Activated CD4-positive, alpha-beta T cell treated with anti-CD3 and anti-CD28 coated beads, Interleukin-2, amount 10 ng/mL, durations not matched to agents 24 days and 14 days (primary cell): ENCODE results near the gene BMPER. TPM values are rescaled to one million over a fixed set of nuclear protein-coding genes. Genes with fewer than 3 reads are reported as not detected.

Source experiments
- DNase-seq: peaks from one replicate; pipeline ENCODE4 v3.0.0; 2022
- H3K27ac Mint-ChIP-seq: one replicate; pipeline ENCODE4 v1.8.0; 2022; ENCODE audit warnings: mild to moderate bottlenecking, mixed read lengths
- H3K27me3 Mint-ChIP-seq: one replicate; pipeline ENCODE4 v1.8.0; 2022; ENCODE audit warnings: mixed read lengths
- H3K36me3 Mint-ChIP-seq: one replicate; pipeline ENCODE4 v1.8.0; 2022; ENCODE audit warnings: low read depth, mild to moderate bottlenecking, mixed read lengths
- H3K4me1 Mint-ChIP-seq: one replicate; pipeline ENCODE4 v1.8.0; 2021; ENCODE audit warnings: mixed read lengths
- H3K4me3 Mint-ChIP-seq: one replicate; pipeline ENCODE4 v1.8.0; 2022; ENCODE audit warnings: mild to moderate bottlenecking, moderate library complexity, mixed read lengths
- H3K9me3 Mint-ChIP-seq: one replicate; pipeline ENCODE4 v1.8.0; 2021; ENCODE audit warnings: mixed read lengths
- intact Hi-C: fragments of 100-400 bp; cut with micrococcal nuclease; formaldehyde crosslinking; loops from one replicate; pipeline ENCODE4 v1.15.1; 2023
- total RNA-seq: library from RNA; stranded (reverse); gene quantifications from 2 replicates; pipeline ENCODE4 v1.2.3, GENCODE V29; 2022

Gene BMPER
- total RNA-seq, 1 donor from 2014 or later = not detected

DNA sequence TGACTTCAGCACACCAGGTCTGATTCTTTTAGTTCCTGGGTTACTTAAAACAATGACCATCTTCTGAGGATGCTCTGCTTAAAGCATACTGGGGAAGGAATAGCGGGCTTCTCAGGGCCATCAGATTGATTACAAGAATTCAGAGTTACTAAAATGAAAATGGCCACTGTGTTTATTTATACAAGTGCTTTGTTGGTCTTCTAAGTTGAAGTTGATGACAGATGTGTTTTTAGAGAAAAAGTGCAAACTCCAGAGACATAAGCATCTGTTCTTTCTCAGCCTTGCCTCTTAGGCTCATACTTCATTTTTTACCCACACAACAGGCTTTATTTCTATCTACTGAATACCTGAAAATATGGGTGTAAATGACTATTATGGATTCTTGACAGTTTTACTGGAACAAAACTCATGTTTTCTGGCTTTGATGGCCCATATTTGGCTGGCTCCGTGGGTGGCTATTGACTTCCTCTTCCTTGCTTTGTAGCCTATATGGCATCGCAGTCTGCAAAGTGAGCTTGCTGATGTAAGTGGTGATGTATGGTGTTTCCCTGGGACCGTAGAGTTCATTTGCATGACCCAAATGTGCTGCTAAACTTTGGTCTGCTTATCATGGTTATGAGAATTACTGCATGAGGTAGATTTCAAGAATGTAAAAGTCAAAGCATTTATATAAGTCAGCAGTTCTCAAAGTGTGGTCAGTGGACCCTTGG is 121.3 kb downstream of the BMPER start:
- H3K9me3 Mint-ChIP-seq = peaks cover 4% of the 10 kb centered on the region
- no peaks in the 10 kb centered on the region for H3K4me1 Mint-ChIP-seq
- H3K36me3 Mint-ChIP-seq = no peaks in the 10 kb centered on the region
- no peaks in the 10 kb centered on the region for H3K27me3 Mint-ChIP-seq
- no peak overlapping the region for H3K27ac Mint-ChIP-seq
- no peak overlapping the region for H3K4me3 Mint-ChIP-seq
- no peak for DNase-seq
- intact Hi-C loops = no loop called here

- Mint-ChIP-seq H3K27me3 (no peaks in the 10 kb centered on the region), H3K4me1 (no peaks in the 10 kb centered on the region), H3K27ac (no peak overlapping the region), H3K9me3 (no peaks in the 10 kb centered on the region), H3K36me3 (no peaks in the 10 kb centered on the region), H3K4me3 (no peak overlapping the region)
- no peak for DNase-seq
- intact Hi-C loops = no loop called here
Observed at GRCh38 chr7:34031156-34031555, 125.8 kb downstream of the BMPER start.

DNA sequence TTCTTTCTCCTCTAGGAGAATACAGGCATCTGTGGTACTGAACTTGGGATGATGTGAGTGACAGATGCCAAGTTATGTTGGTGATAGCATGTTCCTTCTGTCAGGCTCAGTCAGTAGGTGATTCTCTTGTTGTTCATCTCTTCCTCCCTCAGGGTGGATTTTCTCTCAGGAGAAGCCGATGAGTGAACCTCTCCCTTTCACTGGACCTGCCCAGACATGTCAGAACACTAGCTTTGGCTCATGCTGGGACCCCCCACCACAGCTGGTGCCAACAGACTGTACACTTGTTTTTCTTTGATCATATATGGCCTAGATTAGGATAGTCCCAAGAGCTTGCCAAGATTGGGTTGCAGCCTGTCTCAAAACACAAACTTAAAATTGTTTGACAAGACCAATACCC is 129.4 kb downstream of the BMPER start:
- intact Hi-C loops = no loop called here
- Mint-ChIP-seq H3K4me1 (no peaks in the 10 kb centered on the region), H3K36me3 (no peaks in the 10 kb centered on the region), H3K27ac (no peak overlapping the region), H3K4me3 (no peak overlapping the region), H3K27me3 (no peaks in the 10 kb centered on the region), H3K9me3 (no peaks in the 10 kb centered on the region)
- DNase-seq = no peak

GRCh38 chr7:34036051-34036920 is 130.9 kb downstream of the BMPER start:
- Mint-ChIP-seq H3K9me3 (no peaks in the 10 kb centered on the region), H3K4me1 (no peaks in the 10 kb centered on the region), H3K36me3 (no peaks in the 10 kb centered on the region), H3K27ac (no peak overlapping the region), H3K27me3 (no peaks in the 10 kb centered on the region), H3K4me3 (no peak overlapping the region)
- no peak for DNase-seq
- intact Hi-C loops = no loop called here

GRCh38 chr7:34036972-34037792 is 131.8 kb downstream of the BMPER start:
- Mint-ChIP-seq H3K9me3 (no peaks in the 10 kb centered on the region), H3K4me3 (no peak overlapping the region), H3K27ac (no peak overlapping the region), H3K4me1 (no peaks in the 10 kb centered on the region), H3K36me3 (no peaks in the 10 kb centered on the region), H3K27me3 (no peaks in the 10 kb centered on the region)
- intact Hi-C loops = no loop called here
- DNase-seq = no peak

GRCh38 chr7:34038816-34039470 is 133.6 kb downstream of the BMPER start:
- Mint-ChIP-seq H3K4me1 (no peaks in the 10 kb centered on the region), H3K4me3 (no peak overlapping the region), H3K9me3 (no peaks in the 10 kb centered on the region), H3K27me3 (no peaks in the 10 kb centered on the region), H3K27ac (no peak overlapping the region), H3K36me3 (no peaks in the 10 kb centered on the region)
- intact Hi-C loops = no loop called here
- DNase-seq = no peak

DNA sequence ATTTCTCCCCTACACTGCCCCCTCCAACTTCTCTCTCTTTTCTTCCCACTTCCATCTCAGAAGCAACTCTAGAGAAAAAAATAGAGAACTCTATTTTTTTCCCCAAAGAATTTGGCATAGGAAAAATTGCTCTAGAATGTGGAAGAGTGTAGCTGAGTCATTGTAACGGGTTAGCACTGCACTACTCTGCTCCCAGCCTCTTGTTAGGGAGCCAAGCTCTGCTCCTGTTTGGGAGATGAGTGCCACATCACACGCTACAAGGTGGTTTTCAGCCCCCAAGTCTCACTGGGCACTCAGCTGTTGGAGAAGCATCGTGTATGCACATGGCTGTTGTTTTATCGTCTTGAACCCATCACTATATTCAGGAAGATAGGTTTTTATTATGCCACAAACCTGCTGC is 136.4 kb downstream of the BMPER start:
- H3K27me3 Mint-ChIP-seq = no peaks in the 10 kb centered on the region
- H3K4me1 Mint-ChIP-seq = no peaks in the 10 kb centered on the region
- no peak for DNase-seq
- intact Hi-C loops = no loop called here
- no peaks in the 10 kb centered on the region for H3K36me3 Mint-ChIP-seq
- no peak overlapping the region for H3K27ac Mint-ChIP-seq
- no peak overlapping the region for H3K4me3 Mint-ChIP-seq
- H3K9me3 Mint-ChIP-seq = no peaks in the 10 kb centered on the region

DNA sequence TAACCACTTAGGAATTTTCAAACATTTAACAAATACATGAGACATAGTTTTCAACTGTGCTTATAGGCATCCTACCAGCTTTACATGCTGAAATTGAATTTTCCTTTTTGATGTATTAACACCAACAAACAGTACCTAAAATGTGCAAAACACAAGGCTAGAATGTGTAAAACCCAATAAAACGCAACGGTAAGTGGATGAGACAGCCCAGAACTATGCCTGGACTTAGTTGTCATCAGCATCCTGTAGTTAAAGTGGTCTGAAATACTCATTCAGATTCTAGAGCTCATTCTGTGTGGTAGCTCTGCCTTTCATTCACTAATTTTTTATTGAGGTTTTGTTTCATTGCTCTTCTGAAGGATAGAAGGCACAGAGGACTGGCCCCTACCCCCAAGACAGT is 137.1 kb downstream of the BMPER start:
- no peak for DNase-seq
- Mint-ChIP-seq H3K4me1 (no peaks in the 10 kb centered on the region), H3K9me3 (no peaks in the 10 kb centered on the region), H3K36me3 (no peaks in the 10 kb centered on the region), H3K27ac (no peak overlapping the region), H3K4me3 (no peak overlapping the region), H3K27me3 (no peaks in the 10 kb centered on the region)
- intact Hi-C loops = no loop called here

GRCh38 chr7:34043461-34044305 is 138.3 kb downstream of the BMPER start:
- Mint-ChIP-seq H3K4me3 (no peak overlapping the region), H3K27ac (no peak overlapping the region), H3K27me3 (no peaks in the 10 kb centered on the region), H3K9me3 (no peaks in the 10 kb centered on the region), H3K4me1 (no peaks in the 10 kb centered on the region), H3K36me3 (no peaks in the 10 kb centered on the region)
- no peak for DNase-seq
- intact Hi-C loops = no loop called here

- Mint-ChIP-seq H3K27me3 (no peaks in the 10 kb centered on the region), H3K4me1 (no peaks in the 10 kb centered on the region), H3K9me3 (no peaks in the 10 kb centered on the region), H3K36me3 (no peaks in the 10 kb centered on the region), H3K4me3 (no peak overlapping the region), H3K27ac (no peak overlapping the region)
- intact Hi-C loops = no loop called here
- no peak for DNase-seq
Observed at GRCh38 chr7:34044306-34044643, 138.9 kb downstream of the BMPER start.

- no peak overlapping the region for H3K4me3 Mint-ChIP-seq
- no peak for DNase-seq
- H3K27me3 Mint-ChIP-seq = no peaks in the 10 kb centered on the region
- no peaks in the 10 kb centered on the region for H3K36me3 Mint-ChIP-seq
- intact Hi-C loops = no loop called here
- no peaks in the 10 kb centered on the region for H3K4me1 Mint-ChIP-seq
- H3K27ac Mint-ChIP-seq = no peak overlapping the region
- no peaks in the 10 kb centered on the region for H3K9me3 Mint-ChIP-seq
Observed at GRCh38 chr7:34044734-34045353, 139.5 kb downstream of the BMPER start.

- Mint-ChIP-seq H3K27me3 (no peaks in the 10 kb centered on the region), H3K9me3 (no peaks in the 10 kb centered on the region), H3K27ac (no peak overlapping the region)
Observed at GRCh38 chr7:34048445-34048844, 143.1 kb downstream of the BMPER start.

DNA sequence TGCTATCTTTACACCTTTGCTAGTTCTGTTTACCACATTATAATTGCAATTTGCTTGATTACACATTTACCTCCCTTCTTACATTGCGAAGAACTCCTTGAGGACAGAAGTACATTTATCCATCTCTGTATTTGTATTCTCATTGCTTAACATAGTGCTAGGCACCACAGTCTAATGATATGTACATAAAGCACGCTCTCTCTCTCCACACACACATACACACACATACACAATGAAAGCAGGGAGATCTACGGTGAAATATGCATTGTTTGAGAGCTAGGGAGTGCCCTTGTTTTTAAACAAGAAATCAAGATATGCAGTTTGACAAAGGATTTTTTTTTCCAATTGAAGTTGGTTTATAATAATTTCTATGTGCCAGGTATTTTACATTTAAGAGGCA is 148.7 kb downstream of the BMPER start:
- no peak for DNase-seq
- H3K4me1 Mint-ChIP-seq = no peaks in the 10 kb centered on the region
- no peak overlapping the region for H3K27ac Mint-ChIP-seq
- H3K4me3 Mint-ChIP-seq = no peak overlapping the region
- H3K9me3 Mint-ChIP-seq = no peaks in the 10 kb centered on the region
- no peaks in the 10 kb centered on the region for H3K36me3 Mint-ChIP-seq
- H3K27me3 Mint-ChIP-seq = no peaks in the 10 kb centered on the region
- intact Hi-C loops = no loop called here

More at GRCh38 chr7:34048445-34048844, 143.1 kb downstream of the BMPER start:
- Mint-ChIP-seq H3K4me1 (no peaks in the 10 kb centered on the region), H3K36me3 (no peaks in the 10 kb centered on the region), H3K4me3 (no peak overlapping the region)
- intact Hi-C loops = no loop called here
- no peak for DNase-seq
